Lung (tissue), 12 donors: ENCODE measurements around the gene ERC2. TPM values are rescaled to one million over a fixed set of nuclear protein-coding genes. Genes with fewer than 3 reads are reported as not detected.

Experiments used
- ATAC-seq: fragments of 200-7000 bp; cut with Tn5 transposase; one replicate; pipeline ENCODE4 v1.9.1; 2020; ENCODE audit warnings: moderate number of reproducible peaks; ENCODE audit not compliant: insufficient read depth, low FRiP score
- DNase-seq, 3 donors: peaks; one replicate each; pipeline ENCODE4 v3.0.0-alpha.2; 2013 to 2017
- H3K27ac ChIP-seq, 2 donors: one replicate each; pipeline ENCODE4 v1.5.1; 2013; ENCODE audit warnings: mild to moderate bottlenecking in 2 of 2, moderate library complexity in 2 of 2, control low read depth in 1 of 2, inconsistent platforms in 1 of 2, low read depth in 1 of 2, low read length in 1 of 2
- H3K27me3 ChIP-seq, 3 donors: one replicate each; pipeline ENCODE4 v1.5.1; 2013; ENCODE audit warnings: low read length in 2 of 3; ENCODE audit not compliant: control insufficient read depth in 3 of 3, insufficient read depth in 3 of 3
- H3K36me3 ChIP-seq, 4 donors: one replicate each; pipeline ENCODE4 v1.5.1; 2013; ENCODE audit warnings: low read length in 4 of 4, mild to moderate bottlenecking in 1 of 4, moderate library complexity in 1 of 4; ENCODE audit not compliant: control insufficient read depth in 4 of 4, insufficient read depth in 4 of 4
- H3K4me1 ChIP-seq, 5 donors: one replicate each; pipeline ENCODE4 v1.5.1; 2013; ENCODE audit warnings: low read length in 5 of 5, mild to moderate bottlenecking in 2 of 5, moderate library complexity in 1 of 5; ENCODE audit not compliant: control insufficient read depth in 5 of 5, insufficient read depth in 5 of 5
- H3K4me3 ChIP-seq: one replicate; pipeline ENCODE4 v1.5.1; 2013; ENCODE audit warnings: mild to moderate bottlenecking, control low read depth, moderate library complexity
- H3K9ac ChIP-seq, 2 donors: one replicate each; pipeline ENCODE4 v1.5.1; 2013; ENCODE audit warnings: low read length in 2 of 2, control low read depth in 1 of 2; ENCODE audit not compliant: insufficient read depth in 1 of 2
- H3K9me3 ChIP-seq, 4 donors: one replicate each; pipeline ENCODE4 v1.5.1; 2013; ENCODE audit warnings: low read length in 3 of 4, mild to moderate bottlenecking in 1 of 4, moderate library complexity in 1 of 4; ENCODE audit not compliant: control insufficient read depth in 4 of 4, insufficient read depth in 3 of 4
- CTCF ChIP-seq: IDR thresholded peaks from 2 replicates; pipeline ENCODE4 v1.5.1; 2012; ENCODE audit warnings: mild to moderate bottlenecking; ENCODE audit errors: control extremely low read depth, extremely low read depth
- WGBS, 2 donors: extraction: QIAGEN DNeasy Blood & Tissue Kit; methylation state at CpG; one replicate each; pipeline ENCODE4 v1.1.7; 2013; 5-methylcytosine and 5-hydroxymethylcytosine counted together
- polyA plus RNA-seq, 2 donors: library from polyadenylated mRNA; stranded (reverse); fragments of 200-250 nt; gene quantifications; one replicate each; pipeline ENCODE4 v1.2.1, GENCODE V29; 2013
- total RNA-seq, 2 donors: library from RNA; depleted of rRNA in 1 of 2; stranded (reverse); fragments of >200 nt in 1 of 2; gene quantifications; one replicate each; pipeline ENCODE4 v1.2.1, GENCODE V29; 2014 to 2021
- donor health status: control.
- donor health status: control.
- donor health status: Bipolar disorder and iron deficiency.
- donor health status: healthy.
- donor health status: DM: yes; HTN: yes; CAD: no.

ERC2 gene
- total and polyA plus RNA-seq, 4 donors, result 0.20 to 3.5 (median 0.97) TPM

- peak overlapping the region in 1 of 2 donors; percentile 49 for H3K9ac ChIP-seq
- H3K9me3 ChIP-seq, result peaks cover 0 to under 1% (median 0%) of the 10 kb centered on the region in 4 donors
- 0 to 2% methylated on average over 30 of the region's 30 CpGs for WGBS, 2 donors
- peak overlapping the region in 1 of 2 donors; percentile 9 for H3K27ac ChIP-seq
- DNase-seq (peak; percentile 81 to 91 (median 89)), ATAC-seq (no peak)
- H3K4me1 ChIP-seq, result peaks cover 0 to 49% (median 10%) of the 10 kb centered on the region in 5 donors
- no peak for TF ChIP-seq CTCF
- no peaks in the 10 kb centered on the region for H3K36me3 ChIP-seq
- H3K4me3 ChIP-seq, result peak overlapping the region; percentile 30
- peaks cover 2 to 47% (median 34%) of the 10 kb centered on the region in 3 donors for H3K27me3 ChIP-seq
Observed at GRCh38 chr3:55488398-55489055, 979.7 kb downstream of the ERC2 start.

- Histone ChIP-seq H3K9me3 (peaks cover 0 to 2% (median 0%) of the 10 kb centered on the region in 4 donors), H3K4me1 (peaks cover 0 to 58% (median 10%) of the 10 kb centered on the region in 5 donors), H3K4me3 (peak overlapping the region; percentile 60), H3K27ac (peak overlapping the region in 1 of 2 donors; percentile 86), H3K27me3 (peaks cover 2 to 57% (median 38%) of the 10 kb centered on the region in 3 donors), H3K36me3 (no peaks in the 10 kb centered on the region), H3K9ac (peak overlapping the region in 1 of 2 donors; percentile 47)
- ATAC-seq, result no peak
- peak; percentile 48 to 67 (median 61) for DNase-seq
- no peak for TF ChIP-seq CTCF
- 1% methylated on average over 59 to 71 of the region's 71 CpGs for WGBS, 2 donors
Observed at GRCh38 chr3:55487381-55488241, 980.7 kb downstream of the ERC2 start.

DNA sequence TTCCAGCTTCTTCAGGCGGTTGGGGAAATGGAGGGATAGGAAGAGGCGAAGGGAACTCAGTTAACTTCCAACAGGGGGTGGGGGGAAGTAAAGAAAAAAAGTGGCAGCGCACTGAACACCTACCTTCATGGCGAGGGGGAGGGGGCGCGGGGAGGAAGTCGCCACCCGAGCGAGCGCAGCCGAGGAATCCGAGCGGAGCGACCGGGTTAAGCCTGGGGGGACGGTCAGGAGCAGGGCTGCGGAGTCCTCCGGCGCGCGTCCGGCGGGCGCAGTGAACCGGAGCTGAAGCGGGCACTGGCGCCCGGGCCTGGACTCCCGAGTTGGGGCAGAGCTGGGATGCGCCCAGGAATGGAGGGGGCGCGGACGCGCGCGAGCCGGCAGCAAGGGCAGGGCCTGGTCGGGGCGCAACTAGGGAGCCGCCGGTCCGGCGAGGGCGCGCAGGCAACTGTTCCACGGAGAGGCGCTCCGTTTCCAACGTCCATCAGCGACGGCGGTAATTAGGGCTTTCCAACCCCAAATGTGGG is 981.3 kb downstream of the ERC2 start, which contains the start of gene WNT5A:
TSS of gene WNT5A (minus strand) at position 450 of the 524 bp plus-strand sequence. CDS start at position 129, 321 bp downstream.
- DNase-seq (peak; percentile 37 to 47 (median 45)), ATAC-seq (peak; percentile 32)
- H3K4me1 ChIP-seq, result peaks cover 0 to 65% (median 10%) of the 10 kb centered on the region in 5 donors
- H3K4me3 ChIP-seq, result peak within 1 kb of the TSS; percentile 60
- H3K9me3 ChIP-seq, result peaks cover 0 to 2% (median 0%) of the 10 kb centered on the region in 4 donors
- no peak for TF ChIP-seq CTCF
- H3K27me3 ChIP-seq, result peaks cover 2 to 62% (median 38%) of the 10 kb centered on the region in 3 donors
- peak within 1 kb of the TSS in 1 of 2 donors; percentile 77 for H3K9ac ChIP-seq
- peak within 1 kb of the TSS; percentile 27 to 86 for H3K27ac ChIP-seq
- 1% methylated on average over 51 to 52 of the region's 52 CpGs for WGBS, 2 donors
- H3K36me3 ChIP-seq, result no peaks in the 10 kb centered on the region
